EL (cell line): Measurements from ENCODE around the gene CFAP54.
A peak's percentile ranks its signal among the peaks of the same experiment; 100 is the strongest.
"Not testable (repeated sequence)": the region's sequence is repeated elsewhere in the genome, so short reads cannot be mapped to it uniquely, and the experiment has no call there.

ENCODE experiments used
- DNase-seq: peaks from one replicate; pipeline ENCODE4 v3.0.0-alpha.2; 2016

Gene CFAP54

DNA sequence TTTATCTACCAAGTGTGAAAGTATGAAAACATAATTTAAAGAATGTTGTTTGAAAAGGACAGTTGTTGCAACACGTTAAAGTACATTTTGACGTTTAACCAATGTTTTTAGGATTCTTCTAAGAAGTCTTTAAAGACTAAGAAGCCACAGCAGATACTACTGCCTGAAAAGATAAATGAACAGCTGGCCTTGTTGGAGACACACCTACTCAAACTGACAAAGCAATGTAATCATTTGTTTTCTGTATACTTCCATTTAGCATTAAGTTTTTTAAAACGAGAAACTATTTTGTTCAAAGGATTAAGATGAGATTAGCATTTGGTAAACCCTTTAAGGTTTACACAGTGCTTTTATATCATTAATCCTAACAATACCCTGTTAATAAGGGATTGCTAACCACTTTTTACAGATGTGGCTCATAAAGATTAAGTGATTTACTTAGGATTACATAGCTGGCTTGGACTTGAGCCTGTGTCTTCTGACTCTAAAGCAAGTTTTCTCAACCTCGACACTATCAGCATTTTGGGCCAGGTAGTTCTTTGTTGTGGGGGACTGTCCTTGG lies 134.4 kb downstream of the CFAP54 start:
- DNase-seq, result no peak

- no peak for DNase-seq
These were observed 146.5 kb downstream of the CFAP54 start for GRCh38 chr12:96635844-96636243.

- DNase-seq, result no peak
These were observed 147.5 kb downstream of the CFAP54 start for GRCh38 chr12:96636895-96637294.

DNA sequence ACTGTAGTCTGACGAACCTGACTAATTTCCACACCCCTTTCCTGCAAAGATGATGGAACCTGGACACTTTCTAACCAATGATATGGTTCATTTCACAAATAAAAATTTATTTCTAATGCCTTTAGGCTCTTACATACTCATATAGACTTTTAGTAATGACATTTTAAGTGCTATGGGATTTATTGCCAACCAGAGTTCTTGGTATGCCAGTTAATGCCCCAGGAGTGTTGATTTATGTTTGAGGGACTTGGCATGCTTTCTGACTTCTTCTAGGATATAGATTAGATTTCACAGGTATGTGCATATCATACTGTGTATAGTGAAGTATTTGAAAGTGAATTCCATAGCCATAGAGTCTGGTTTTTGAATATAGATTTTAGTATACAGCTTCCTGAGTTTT lies 159.5 kb downstream of the CFAP54 start:
- no peak for DNase-seq

DNA sequence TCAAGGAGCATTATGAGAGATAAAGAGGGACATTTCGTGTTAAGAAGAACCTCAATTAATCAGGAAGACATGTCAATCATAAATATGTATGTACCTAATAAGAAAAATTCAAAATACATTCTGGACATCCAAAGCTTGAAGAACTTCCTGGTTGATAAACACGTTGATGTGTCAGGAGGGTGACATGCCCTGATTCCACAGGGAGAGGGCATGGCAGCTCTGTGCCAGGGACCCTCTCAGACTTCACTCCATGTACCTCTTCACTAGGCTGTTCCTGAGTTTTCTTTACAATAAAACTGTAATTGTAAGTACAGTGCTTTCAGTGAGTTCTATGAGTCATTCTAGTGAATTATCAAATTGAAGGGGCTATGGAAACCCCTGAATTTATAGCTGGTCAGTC lies 163.5 kb downstream of the CFAP54 start:
- no peak for DNase-seq

DNA sequence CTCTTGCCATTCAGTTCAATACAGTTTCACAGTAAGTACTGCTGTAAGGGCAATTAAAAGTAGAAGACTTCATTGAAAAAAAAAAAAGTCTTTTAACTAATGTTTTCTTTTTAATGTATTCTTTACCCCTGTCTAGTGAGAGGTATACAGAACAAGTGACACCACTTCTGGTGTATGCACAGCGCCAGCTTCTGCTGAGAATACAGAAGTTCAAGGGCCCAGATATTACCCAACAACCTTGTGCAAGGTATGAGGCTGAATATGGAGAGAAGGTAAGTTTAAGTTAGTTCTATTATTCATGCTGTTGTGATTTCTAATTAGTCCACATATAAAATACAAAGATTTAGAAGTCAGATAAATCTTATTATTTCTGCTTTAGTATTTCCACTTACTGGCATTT lies 168.7 kb downstream of the CFAP54 start:
- no peak for DNase-seq

GRCh38 chr12:96669786-96670185 lies 180.4 kb downstream of the CFAP54 start:
- no peak for DNase-seq

DNA sequence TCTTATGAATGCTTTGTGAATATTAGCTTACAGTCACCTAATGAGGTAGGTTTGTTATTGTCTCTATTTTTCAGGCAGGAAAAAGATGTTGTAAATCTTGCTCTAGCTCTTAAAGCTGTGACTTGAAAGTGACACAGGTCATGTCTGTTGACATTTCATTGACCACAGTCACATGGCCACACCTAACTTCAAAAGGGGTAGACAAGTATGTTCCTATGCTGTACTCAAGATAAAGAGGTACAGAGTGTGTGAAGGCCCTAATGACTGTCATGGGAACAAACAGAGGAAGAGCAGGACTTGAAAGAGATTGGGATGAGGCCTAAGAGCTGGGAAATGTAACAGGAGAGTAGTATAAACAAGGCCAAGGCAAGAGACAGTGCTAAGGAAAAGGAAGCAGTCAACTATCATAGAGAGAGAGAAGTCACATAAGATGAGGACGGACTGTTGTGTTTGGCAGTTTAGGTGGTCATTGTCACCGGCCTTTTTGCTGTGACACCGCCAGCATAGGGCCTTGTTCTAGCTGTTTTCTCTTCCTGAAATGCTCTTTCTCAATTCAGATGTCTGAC lies 181.0 kb downstream of the CFAP54 start:
- no peak for DNase-seq

- not testable (repeated sequence) for DNase-seq
These were observed 186.1 kb downstream of the CFAP54 start for GRCh38 chr12:96675519-96675918.

DNA sequence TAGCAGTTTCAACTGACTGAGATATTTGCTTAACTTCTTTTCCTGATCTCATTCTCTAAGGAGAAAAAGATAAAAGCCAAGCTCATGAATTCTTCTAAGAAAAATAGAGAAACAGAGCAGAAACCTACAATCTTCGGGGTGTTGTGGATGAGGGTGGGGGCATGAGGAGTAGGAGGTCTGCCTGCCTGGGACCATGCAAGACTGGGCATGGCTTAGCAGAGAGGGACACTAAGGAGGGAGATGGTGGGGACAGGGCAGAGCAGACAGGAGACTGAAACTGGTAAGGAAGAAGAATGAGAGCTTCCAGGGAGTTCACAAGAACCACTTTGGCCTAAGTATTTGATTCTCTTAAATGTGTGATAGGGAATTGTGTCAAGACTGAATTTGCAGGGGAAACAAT lies 188.0 kb downstream of the CFAP54 start:
- DNase-seq, result no peak

- DNase-seq, result no peak
These were observed 198.3 kb downstream of the CFAP54 start for GRCh38 chr12:96687719-96688118.

DNA sequence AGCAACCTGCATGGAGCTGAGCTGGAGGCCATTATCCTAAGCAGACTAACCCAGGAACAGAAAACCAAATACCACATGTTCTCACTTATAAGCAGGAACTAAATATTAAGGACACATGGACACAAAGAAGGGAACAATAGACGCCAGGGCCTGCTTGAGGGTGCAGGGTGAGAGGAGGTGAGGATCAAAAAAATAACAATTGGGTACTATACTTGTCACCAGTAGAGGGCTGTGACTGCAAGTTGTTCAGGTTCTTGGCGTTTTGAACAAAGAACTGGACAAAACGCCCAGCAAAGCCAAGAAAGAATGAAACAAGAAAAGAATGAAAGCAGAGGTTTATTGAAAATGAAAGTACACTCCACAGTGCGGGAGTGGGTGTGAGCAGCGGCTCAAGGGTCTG lies 209.1 kb downstream of the CFAP54 start:
- DNase-seq, result peak; percentile 25

- DNase-seq, result no peak
These were observed 209.6 kb downstream of the CFAP54 start for GRCh38 chr12:96698965-96699364.

GRCh38 chr12:96701856-96702255 lies 212.5 kb downstream of the CFAP54 start:
- DNase-seq, result no peak

- no peak for DNase-seq
These were observed 220.9 kb downstream of the CFAP54 start for GRCh38 chr12:96710127-96710745.

DNA sequence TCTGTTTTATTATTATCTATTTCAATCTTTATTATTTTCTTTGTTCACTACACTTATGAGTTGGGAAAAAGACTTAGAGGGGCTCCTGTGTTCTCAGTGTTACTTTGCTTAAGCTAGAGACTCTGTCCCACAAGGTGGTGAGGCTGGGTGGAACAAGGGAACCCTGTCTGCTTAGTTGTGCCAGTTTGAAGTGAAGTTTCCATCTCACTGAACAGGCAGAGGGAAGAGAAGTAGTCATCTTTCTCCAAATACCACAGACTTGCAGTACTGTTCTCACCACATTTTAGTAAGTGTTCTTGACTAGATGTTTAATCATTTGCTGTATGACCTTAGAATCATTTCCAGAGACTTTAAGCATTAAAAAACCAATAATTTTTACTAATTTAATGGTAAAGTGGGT lies 222.0 kb downstream of the CFAP54 start:
- no peak for DNase-seq

- no peak for DNase-seq
These were observed 224.8 kb downstream of the CFAP54 start for GRCh38 chr12:96714199-96714598.

- DNase-seq, result peak; percentile 36
These were observed 230.4 kb downstream of the CFAP54 start for GRCh38 chr12:96719660-96720362.

- no peak for DNase-seq
These were observed 231.0 kb downstream of the CFAP54 start for GRCh38 chr12:96720363-96720705.

- not testable (repeated sequence) for DNase-seq
These were observed 240.1 kb downstream of the CFAP54 start for GRCh38 chr12:96729466-96729865.

DNA sequence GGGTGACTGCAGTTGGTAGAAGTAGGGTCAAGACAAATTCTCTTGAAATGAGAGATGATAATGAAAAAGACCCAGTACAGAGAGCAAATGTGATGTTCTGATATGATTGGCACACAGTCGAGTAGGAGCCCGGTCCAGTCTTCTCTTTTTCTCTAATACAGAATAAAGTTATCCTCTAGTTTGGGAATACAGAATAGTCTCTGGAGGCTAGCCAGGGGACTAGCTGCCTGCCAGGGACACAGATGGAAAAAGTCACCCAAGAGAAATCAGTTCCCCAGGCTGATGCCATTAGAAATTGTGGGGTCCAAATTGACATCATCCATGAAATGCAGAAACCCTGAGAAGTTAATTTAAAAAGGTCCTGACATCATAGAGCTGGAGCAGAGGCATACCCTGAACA lies 240.5 kb downstream of the CFAP54 start:
- no peak for DNase-seq

- DNase-seq, result peak; percentile 50
These were observed 254.2 kb downstream of the CFAP54 start for GRCh38 chr12:96743606-96744005.

- no peak for DNase-seq
These were observed 260.6 kb downstream of the CFAP54 start for GRCh38 chr12:96749999-96750398.

DNA sequence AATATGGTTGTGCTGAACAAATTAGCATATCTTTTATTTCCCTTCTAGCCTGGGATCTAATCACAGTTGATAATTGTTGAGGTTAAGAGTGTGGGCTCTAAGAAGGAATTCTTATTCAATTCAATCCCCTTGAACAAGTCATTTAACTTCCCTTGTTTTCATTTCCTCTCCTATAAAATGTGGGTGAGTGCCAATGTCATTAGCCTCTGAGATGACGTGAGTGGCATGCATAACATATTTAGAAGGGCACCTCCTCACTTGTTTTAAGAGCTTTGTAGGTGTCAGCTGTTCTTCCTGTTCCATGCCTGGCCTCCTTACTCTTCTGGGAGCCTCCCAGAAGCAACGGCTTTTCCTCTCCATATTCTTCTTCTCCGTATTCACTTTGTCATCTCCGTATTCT lies 262.2 kb downstream of the CFAP54 start:
- DNase-seq, result peak; percentile 8
